ENCODE measurements around the gene IGFALS.

Gene IGFALS

GRCh38 chr16:1821861-1822611 lies 28.5 kb upstream of the IGFALS start:
- no peak for TF ChIP-seq CTCF (IDR thresholded peaks at IDR 0.05; ENCODE audit: borderline replicate concordance, insufficient read depth, low read depth, low read length)
- H3K4me3 ChIP-seq (ENCODE audit: low read depth, low read length), result no peak overlapping the region

- no peak for TF ChIP-seq CTCF (IDR thresholded peaks at IDR 0.05; ENCODE audit: borderline replicate concordance, insufficient read depth, low read depth, low read length)
- H3K4me3 ChIP-seq (ENCODE audit: low read depth, low read length), result no peak overlapping the region
Observed at GRCh38 chr16:1820946-1821290, 27.4 kb upstream of the IGFALS start.

GRCh38 chr16:1820096-1820945 lies 26.8 kb upstream of the IGFALS start:
- H3K4me3 ChIP-seq (ENCODE audit: low read depth, low read length), result no peak overlapping the region
- TF ChIP-seq CTCF (IDR thresholded peaks at IDR 0.05; ENCODE audit: borderline replicate concordance, insufficient read depth, low read depth, low read length), result no peak

- no peak overlapping the region for H3K4me3 ChIP-seq (ENCODE audit: low read depth, low read length)
- TF ChIP-seq CTCF (IDR thresholded peaks at IDR 0.05; ENCODE audit: borderline replicate concordance, insufficient read depth, low read depth, low read length), result no peak
Observed at GRCh38 chr16:1819611-1820010, 26.1 kb upstream of the IGFALS start.

GRCh38 chr16:1818873-1819525 lies 25.5 kb upstream of the IGFALS start:
- TF ChIP-seq CTCF (IDR thresholded peaks at IDR 0.05; ENCODE audit: borderline replicate concordance, insufficient read depth, low read depth, low read length), result no peak
- H3K4me3 ChIP-seq (ENCODE audit: low read depth, low read length), result no peak overlapping the region

GRCh38 chr16:1818204-1818872 lies 24.8 kb upstream of the IGFALS start:
- TF ChIP-seq CTCF (IDR thresholded peaks at IDR 0.05; ENCODE audit: borderline replicate concordance, insufficient read depth, low read depth, low read length), result no peak
- no peak overlapping the region for H3K4me3 ChIP-seq (ENCODE audit: low read depth, low read length)
